ENCODE data around the gene ARHGAP30. TPM values are rescaled to one million over a fixed set of nuclear protein-coding genes. Genes with fewer than 3 reads are reported as not detected.
"Not testable (repeated sequence)": the region's sequence is repeated elsewhere in the genome, so short reads cannot be mapped to it uniquely, and the experiment has no call there.

Gene ARHGAP30
- polyA plus RNA-seq, 12 donors = 1.8 to 12.9 (median 2.9) TPM; not detected in 1

DNA sequence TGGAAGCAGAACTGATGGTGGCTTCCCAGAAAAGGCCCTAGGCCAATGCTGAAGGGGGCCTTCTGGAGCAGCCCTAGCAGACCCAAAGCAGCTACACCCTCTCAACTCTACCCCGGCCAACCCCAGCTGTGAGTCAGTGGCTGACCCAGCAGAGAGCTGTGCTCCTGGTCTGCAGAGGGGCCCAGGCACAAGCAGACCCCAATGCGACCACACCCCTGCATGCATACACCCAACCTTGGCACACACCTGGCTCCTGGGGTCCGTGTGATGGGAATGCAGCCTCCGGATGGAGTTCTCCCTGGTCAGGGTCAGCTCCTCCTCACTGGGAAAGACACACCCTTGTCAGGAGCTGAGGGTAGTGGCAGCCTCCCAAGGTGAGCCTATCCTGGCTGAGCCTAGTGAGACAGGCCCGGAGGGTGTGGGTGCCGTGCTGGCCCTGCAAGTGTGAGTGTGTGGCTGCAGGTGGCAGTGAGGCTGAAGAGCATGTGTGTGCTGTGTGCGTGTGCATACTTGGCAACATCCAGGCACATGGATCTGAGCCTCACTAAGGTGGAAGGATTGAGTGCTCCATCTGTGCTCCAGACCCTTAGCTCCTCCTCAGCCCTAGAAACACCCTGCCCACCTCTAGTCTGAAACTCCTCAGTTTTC, 3.9 kb upstream of the ARHGAP30 start:
- DNase-seq = no peak

GRCh38 chr1:161072751-161073449, 3.2 kb upstream of the ARHGAP30 start:
- DNase-seq = no peak

GRCh38 chr1:161071886-161072371, 2.2 kb upstream of the ARHGAP30 start:
- DNase-seq = peak; percentile 35

GRCh38 chr1:161070761-161071160, 1.1 kb upstream of the ARHGAP30 start:
- DNase-seq = no peak

DNA sequence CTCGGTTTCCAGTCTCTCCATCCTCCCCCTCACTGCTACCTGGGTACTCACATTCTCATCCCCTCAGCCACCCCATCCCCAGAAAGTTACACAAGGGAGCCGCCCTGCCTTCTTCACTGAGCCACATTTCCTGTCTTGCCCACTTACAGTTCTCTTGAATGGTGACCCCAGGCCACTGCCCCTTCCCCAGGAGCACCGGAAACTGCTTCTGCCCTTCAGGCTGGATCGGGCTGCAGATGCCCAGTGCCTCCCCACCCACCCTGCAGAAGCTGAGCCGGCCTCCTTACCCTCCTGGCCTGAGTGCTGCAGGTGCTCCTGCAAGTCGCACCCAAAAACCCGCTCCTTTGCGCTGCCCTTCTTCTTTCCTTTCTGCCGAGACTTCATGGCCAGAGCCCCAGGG, 450 bp downstream of the ARHGAP30 start:
- no peak for DNase-seq

GRCh38 chr1:161068306-161069234, 1.1 kb downstream of the ARHGAP30 start:
- DNase-seq = peak; percentile 37

- no peak for DNase-seq
Measured at GRCh38 chr1:161066694-161067093, 3.0 kb downstream of the ARHGAP30 start.

- not testable (repeated sequence) for DNase-seq
Measured at GRCh38 chr1:161065681-161066080, 4.0 kb downstream of the ARHGAP30 start.

GRCh38 chr1:161063936-161064335, 5.8 kb downstream of the ARHGAP30 start:
- not testable (repeated sequence) for DNase-seq

DNA sequence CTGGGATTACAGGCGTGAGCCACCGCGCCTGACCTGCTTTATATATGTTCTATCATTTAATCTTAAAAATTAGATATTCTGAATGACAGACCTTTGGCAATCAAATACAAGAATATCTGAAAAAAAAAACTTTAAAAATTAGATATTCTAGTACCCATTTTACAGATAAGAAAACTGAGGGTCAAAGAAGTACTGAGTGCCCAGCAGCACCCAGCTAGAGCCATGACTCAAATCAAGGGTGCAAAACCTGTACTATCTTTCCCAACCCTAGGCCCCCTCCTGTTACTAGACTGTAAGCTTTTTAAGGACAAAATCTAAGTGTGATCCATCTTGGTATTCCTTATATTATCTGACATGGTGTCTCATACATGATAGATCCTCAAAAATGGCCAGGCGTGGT, 8.3 kb downstream of the ARHGAP30 start:
- DNase-seq = no peak

- DNase-seq = no peak
Measured at GRCh38 chr1:161059293-161059692, 10.4 kb downstream of the ARHGAP30 start.

DNA sequence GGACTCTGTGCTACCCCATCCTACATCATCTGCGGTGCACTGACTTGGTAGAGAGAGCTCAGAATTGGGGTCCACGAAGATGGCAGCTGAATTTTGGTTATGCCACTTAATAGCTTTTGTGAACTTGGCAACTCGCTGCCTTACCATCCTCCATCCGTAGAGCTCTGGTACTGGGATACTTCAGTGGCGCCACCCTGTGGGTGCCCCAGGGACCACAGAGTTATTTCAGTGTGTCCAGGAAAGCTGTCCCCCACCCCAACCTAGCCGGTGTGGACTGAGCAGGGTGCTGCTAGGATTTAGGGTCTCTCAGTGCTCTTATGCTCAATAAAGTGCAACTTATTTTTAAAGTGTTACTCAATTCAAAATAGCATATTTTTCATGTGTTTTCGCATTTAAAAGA, 14.9 kb downstream of the ARHGAP30 start:
- no peak for DNase-seq

DNA sequence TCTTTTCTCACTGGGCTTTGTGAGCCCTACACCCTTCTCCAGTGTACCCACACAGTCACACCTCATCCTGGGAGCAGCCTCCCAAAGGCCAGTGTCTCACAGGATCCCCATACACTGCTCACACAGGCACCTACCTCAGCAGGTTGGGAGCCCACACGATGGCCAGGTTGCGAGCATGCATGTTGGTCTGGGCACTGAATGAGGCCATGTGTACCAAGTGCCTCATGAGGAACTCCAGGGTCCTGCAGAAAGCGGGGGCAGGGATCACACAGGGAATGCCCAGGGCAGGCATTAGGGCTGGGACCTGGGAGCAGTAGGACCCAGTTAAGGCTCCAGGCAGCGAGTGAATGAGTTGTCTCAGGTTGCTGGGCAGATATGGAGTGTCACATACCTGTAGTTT, 15.5 kb downstream of the ARHGAP30 start:
- DNase-seq = no peak

GRCh38 chr1:161052899-161053298, 16.8 kb downstream of the ARHGAP30 start:
- DNase-seq = no peak

DNA sequence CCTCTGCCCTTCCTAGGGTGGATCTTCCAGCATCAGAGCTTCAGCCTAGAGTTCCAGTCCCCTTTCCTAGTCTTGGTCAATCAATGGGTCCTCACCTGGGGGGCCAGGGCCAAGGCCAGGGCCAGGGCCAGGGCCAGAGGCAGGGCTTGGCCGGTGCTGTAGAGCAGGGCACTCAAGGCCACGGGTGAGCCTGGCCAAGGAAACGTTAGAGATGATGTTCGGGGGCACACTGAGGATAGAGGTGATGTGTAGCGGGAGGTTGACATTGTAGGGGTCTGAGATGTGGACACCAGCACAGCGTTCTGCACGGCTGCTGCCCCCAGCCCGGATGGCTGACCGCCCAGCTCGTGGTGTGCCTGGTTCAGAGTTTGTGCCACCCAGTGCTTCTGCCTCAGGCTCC, 18.5 kb downstream of the ARHGAP30 start:
- DNase-seq = no peak

- no peak for DNase-seq
Measured at GRCh38 chr1:161048949-161049722, 20.6 kb downstream of the ARHGAP30 start.

DNA sequence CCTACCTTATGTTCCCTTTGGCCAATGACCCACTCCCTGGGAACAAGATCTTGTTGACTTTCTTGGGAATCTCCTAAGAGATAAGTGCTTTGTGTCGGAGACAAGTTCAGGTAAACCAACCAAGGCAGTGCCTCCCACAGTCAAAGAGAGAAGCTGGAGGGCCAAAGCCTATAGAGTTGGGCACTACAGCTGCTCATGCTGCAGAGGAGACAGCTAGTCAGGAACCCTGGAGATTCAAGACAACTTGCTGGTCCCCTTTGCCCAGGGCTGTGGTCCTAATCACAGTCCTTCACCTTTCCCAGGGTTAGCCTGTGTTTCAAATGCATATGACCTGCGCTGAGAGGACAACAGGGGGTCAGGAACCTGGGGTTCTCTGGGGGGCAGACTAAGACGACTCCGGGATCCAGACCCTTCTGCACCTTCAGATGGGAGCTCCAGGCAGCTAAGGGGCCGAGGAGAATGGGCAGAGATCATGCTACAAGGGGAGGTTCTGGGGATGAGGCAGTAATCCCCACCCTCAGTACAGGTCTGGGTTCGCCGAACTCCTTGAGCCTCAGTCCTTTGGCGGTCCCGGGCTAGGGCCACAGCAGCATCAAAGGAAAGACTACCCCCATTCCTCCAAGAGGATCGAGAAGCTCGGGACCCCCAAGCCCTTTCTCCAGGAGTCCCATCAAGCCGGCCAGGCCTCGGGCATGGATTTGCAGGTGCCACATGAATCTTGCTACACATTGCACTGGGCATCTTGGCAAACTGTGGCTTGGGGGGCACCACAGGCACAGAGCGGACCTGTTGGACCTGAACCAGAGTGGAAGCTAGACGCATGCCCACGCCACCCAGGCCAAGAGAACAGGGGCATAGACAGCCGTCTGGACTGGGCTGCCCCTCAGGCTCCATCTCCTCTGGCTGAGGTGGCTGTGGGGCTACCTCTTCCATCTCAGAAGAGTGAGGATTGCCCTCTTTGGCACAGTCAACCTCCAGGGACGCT, 22.0 kb downstream of the ARHGAP30 start:
- no peak for DNase-seq

GRCh38 chr1:161046605-161047228, 23.0 kb downstream of the ARHGAP30 start:
- no peak for DNase-seq

DNA sequence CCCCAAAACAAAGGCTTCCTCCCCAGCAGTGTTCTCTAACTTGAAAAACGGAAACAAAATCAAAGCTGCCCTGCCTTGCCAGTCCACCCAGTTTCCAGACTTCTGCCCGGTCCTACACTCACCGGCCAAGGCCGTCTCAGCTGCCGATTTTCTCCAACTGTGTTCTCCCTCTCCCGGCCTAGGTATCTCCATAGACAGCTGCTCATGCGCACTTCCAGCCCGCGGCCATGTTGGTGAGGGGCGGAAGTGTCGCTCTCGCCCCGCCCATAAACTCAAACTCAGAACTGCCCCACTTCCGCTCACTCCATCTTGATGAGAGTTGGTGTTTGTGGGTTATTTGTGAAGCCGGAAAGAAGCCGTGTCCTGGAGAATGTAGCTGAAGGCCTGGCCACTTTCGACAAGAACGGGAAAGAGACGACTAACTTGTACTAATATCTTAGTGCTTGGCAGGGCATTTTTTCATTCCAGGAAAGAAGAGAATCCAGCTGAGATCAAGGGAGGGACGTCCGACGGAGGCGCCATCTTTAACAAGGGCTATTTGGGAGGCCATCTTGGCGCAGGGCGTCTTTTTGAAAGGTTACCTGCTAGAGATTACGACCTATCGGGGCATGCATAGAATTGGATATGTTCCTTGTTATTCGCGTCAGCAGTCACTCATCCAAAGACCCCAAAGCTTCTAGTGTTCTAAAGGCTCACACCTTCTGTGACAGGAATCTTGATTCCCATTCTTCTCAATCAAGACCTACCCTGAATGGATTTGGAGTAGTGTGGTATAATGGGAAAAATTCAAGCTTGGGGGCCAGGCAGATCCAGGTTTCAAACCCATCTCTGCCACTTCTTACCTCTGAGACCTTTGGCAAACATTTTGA, 23.7 kb downstream of the ARHGAP30 start, which contains the start of gene USF1:
USF1 (minus strand) TSS at position 242 of the 869 bp plus-strand sequence. CDS start 2,702 bp downstream, outside the sequence.
- DNase-seq = peak; percentile 98
